Bladder microvascular endothelial cell (primary cell): ENCODE data around the gene ICE2. TPM values are rescaled to one million over a fixed set of nuclear protein-coding genes. Genes with fewer than 3 reads are reported as not detected.

ENCODE experiments used
- total RNA-seq: library from RNA; depleted of rRNA; stranded (reverse); fragments of >200 nt; gene quantifications from 2 replicates; pipeline ENCODE4 v1.2.3, GENCODE V29; 2014

ICE2 gene
- total RNA-seq: 20.2 and 42.5 TPM in 2 replicates

DNA sequence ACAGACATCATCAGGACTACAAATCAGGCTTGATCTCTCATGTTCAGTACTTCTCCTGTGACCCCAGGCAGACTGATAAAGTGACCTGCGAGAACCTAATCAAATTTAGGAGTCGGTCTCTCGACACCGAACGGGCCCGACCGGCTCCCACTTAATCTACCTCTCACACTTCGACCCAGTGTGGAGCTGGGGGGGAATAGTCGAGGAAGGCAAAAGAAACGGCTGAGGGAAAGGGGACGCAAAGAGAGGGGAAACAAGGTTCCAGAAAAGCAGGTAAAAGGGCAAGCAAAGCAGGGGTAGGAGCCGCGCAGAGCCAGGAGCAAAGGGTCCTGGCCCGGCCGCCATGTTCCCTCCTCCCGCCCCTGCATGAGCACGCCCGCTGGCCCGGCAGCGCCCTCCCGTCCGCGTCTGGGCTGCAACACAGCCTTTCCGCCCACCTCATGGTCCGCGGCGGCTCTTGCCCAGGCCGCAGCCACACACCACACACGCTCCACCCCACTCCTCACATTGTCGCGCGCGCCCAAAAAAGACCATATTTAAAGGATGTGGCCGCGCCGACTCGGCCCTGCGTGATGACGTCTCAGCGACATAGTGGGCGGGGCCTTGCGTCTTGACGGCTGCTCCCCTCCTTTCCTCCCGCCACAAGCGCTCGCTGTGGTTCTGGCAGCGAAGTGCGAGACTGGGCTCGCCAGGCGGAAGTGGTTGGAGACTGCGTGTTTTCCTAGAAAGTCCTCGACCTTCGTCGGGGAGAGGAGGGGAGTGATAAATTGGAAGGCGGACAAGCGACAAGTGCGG, at the start of gene ICE2:
Gene ICE2 (minus strand): TSS at position 577 of the 795 bp plus-strand sequence. CDS start 1,165 bp downstream, outside the sequence.

DNA sequence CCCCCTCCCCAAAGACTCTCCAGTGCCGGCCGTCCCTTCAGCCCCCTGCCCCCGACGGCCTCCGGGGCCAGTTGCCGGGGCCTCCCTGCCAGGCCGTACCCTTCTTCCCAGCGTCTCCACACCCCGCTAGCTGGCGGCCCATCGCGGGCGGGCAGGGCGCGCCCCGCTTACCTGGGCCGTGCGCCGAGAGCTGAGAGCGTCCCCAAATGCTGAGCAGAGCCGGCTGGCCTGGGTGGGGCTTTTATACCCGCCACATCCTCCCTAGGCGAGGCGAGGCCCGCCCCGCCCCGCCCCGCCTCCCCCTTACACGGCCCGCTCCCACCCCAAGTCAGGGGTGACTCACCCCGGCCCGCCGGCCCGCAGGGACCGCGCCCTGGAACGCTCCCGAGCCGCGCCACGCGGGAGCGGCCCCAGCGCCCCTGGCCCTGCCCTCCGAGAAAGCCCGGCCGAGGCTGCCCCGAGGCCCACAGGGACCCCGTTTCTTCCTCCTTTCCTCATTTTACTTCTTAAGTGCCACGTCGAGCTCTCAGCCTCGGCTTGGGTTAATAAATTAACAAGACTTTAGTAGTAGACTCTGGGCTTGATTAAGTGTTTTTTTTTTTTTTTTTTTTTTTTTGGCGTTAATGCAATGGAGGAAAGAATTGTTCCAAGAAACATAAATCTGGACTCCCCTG, 81.0 kb downstream of the ICE2 start, which contains the start of gene ANXA2:
Gene ANXA2 (minus strand): TSS at position 215 of the 674 bp plus-strand sequence. CDS start 11,911 bp downstream, outside the sequence.

Other genes with a start within 250 kb of the ICE2 start
- 3,890 and 3,992 TPM in 2 replicates for gene ANXA2, start 81.2 kb downstream of the ICE2 start, total RNA-seq